Caki2 (cell line): ENCODE measurements around the gene DIP2B. TPM values are rescaled to one million over a fixed set of nuclear protein-coding genes. Genes with fewer than 3 reads are reported as not detected.
A peak's percentile ranks its signal among the peaks of the same experiment; 100 is the strongest.
"Not testable (repeated sequence)": the region's sequence is repeated elsewhere in the genome, so short reads cannot be mapped to it uniquely, and the experiment has no call there.

Experiments used
- DNase-seq: peaks from one replicate; pipeline ENCODE4 v3.0.0-alpha.2; 2015; ENCODE audit warnings: low read depth
- in situ Hi-C: cut with HindIII; loops from 2 replicates; pipeline ENCODE4 v1.10.0; 2016; ENCODE audit warnings: low sequenced_read_pairs, low pct_unique_long_range_greater_than_20kb, mixed read lengths
- total RNA-seq: library from RNA; depleted of rRNA; stranded (reverse); fragments of >200 nt; shearing (Covaris generic); gene quantifications from 2 replicates; pipeline ENCODE4 v1.2.3, GENCODE V29; 2014; ENCODE audit warnings: low replicate concordance

The DIP2B gene
- total RNA-seq, 1 experiment from 2014 or later = 3.6 TPM

DNA sequence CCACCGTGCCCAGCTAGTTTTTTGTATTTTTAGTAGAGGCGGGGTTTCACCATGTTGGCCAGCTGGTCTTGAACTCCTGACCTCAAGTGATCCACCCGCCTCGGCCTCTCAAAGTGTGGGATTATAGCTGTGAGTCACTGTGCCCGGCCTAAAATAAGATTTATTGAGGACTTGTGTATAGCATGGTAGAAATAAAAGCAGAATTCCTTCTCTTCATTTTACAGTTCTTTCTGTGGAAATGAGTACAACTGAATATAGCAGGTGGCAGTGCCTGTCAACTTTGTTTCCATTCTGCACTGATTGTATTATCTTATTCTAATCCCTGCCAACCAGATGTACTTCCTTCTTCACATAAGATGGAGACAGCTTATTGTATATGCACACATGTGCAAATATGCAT, 41.0 kb downstream of the DIP2B start:
- DNase-seq = no peak
- in situ Hi-C loops = no loop called here

DNA sequence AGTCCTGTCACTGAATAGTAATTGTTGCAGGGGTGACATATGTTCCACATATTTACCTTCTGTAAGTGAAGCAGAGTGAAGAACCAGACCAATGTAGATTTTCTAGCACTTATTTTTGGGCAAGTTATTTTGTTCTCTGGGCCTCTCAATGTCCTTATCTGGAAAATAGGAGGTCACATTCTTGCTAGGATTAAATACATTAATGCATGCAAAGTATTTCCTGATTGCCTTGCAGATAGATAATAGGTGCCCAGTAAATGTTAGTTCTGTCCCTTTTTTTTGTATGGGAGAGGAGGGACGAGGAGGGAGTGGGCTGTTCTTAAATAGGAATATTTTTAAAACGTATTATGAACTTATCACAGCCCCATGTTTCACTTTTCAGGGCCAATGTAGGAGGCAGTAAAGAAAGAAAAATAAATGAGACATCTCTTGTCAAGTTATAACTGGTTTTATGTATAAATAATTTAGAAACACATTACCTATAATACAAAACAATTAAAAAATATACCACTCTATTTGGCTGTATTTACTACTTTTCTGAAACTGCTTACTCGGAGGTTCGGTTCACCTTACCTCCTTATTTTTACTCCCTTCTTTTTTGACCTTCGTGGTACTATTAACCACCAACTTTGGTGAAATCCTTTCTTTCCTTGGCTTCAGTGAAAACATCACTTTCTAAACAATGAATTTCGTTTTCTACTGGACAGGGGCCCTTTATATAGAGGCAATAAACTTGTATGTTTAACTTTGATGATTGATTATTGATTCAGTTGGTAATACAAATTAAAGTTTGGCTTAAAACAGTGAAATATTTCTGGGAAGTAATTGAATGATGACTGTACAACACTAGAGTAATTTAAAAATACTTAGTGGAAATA, 41.9 kb downstream of the DIP2B start:
- in situ Hi-C loops = no loop called here
- no peak for DNase-seq

DNA sequence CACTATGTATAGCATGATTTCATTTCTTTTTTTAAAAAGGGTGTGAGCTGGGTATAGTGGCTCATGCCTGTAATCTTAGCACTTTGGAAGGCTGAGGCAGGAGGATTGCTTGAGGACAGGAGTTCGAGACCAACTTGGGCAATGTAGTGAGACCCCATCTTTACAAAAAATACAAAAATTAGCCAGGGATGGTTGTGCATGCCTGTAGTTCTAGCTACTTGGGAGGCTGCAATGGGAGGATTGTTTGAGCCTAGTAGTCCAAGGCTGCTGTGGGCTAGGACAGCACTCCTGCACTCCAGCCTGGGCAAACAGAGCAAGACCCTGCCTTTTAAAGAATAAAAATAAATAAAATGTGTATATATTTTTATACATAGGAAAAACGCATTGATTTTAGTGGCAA, 43.0 kb downstream of the DIP2B start:
- DNase-seq = no peak
- in situ Hi-C loops = no loop called here

DNA sequence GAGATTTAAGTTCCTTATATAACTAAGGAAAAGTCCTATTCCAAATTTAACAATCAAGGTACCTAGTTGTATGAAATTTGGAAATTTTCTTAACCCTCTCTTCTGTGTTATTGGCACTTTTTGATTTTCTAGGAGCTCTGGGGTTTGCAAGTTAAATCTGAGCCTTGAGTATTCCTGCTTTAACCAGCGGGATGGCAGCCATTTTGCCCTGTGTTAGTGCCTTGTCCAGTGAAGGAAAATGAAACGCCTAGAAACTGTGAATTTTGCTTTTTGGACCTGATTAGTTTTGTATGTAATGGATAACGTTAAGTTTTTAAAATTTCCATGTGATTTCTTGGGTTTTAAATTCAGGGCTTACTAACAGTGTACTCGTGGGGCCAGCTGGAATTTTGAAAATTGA, 45.1 kb downstream of the DIP2B start:
- in situ Hi-C loops = no loop called here

DNA sequence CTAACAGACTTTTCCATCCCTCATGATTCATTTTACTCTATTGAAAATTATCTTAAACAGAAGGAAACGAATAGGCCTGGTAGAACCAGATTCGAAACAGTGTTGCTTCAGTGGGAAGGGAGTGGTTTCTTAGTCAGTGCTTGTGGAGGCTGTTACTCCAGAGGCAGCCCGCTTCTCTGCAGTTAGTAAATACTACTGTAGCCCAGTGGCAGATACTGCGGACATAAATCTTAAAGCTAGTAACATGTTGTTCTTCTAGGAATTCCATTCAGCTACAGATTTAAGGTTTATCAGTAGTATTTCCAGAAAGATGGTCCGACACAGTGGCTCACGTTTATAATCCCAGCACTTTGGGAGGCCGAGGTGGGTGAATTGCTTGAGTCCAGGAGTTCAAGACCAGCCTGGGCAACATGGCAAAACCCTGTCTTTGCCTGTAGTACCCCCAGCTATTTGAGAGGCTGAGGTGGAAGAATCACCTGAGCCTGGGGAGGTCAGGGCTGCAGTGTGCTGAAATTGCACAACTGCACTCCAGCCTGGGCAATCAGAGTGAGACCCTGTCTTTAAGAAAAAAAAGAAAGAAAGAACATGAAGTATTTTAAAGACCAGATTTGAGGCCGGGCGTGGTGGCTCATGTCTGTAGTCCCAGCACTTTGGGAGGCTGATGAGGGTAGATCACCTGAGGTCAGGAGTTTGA, 45.9 kb downstream of the DIP2B start:
- DNase-seq = no peak
- in situ Hi-C loops = no loop called here

More for the DNA sequence above, 45.1 kb downstream of the DIP2B start:
- DNase-seq = no peak

DNA sequence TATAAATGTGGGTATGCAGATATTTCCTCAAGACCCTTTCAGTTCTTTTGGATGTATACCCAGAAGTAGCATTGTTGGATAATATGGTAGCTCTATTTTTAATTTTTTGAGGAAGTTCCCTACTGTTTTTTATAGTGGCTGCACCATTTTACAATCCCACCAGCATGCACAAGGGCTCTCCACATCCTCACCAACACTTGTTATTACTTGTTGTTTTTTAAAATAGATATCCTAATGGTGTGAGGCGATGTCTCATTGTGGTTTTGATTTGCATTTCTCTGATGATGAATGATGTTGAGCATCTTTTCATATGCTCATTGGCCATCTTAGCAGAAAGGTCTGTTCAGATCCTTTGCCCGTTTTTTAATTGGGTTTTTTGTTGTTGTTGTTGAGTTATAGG, 47.1 kb downstream of the DIP2B start:
- DNase-seq = no peak
- in situ Hi-C loops = no loop called here

DNA sequence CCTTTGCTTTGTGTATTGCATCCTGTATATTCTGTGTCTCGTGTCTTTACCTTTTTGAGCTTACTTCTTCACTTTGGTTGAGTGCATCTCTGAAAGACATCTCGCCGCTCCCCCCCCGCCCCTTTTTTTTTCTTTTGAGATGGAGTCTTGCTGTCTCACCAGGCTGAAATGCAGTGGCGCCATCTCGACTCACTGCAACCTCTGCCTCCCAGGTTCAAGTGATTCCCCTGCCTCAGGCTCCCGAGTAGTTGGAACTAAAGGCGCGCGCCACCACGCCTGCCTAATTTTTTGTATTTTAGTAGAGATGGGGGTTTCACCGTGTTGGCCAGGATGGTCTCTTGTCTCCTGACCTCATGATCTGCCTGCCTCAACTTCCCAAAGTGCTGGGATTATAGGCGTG, 49.9 kb downstream of the DIP2B start:
- in situ Hi-C loops = no loop called here
- DNase-seq = no peak

DNA sequence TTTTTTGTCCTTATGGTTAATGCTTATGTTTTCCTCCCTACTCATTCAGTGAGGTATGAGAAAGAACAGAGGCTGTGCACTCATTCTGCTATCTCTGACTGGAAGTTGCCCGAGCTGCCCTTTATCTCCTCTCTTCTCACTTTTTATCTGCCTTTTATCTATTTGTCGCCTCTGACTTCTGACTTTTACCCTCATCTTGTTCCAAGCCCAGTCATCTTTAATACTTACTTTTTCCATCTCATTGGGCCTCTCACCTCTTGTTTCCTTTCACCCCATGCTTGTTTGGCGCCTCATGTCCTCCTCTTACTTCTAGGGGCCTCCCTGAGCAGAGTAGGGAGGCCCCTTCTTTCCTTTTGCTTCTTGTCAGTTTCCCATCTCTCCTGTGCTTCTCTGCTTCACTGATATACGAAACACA, 50.7 kb downstream of the DIP2B start:
- in situ Hi-C loops = no loop called here
- no peak for DNase-seq

DNA sequence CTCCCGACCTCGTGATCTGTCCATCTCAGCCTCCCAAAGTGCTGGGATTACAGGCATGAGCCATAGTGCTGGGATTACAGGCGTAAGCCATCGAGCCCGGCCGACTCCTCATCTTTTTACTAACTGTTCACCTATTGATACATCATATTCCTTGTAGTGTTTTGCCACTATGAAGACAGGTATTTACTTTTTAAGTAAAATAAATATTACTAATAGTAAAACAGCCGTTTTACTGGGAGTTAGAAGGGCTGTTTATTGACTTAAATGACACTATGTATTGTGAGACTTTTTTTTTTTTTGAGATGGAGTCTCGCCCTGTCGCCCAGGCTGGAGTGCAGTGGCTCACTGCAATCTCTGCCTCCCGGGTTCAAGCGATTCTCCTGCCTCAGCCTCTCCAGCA, 51.5 kb downstream of the DIP2B start:
- in situ Hi-C loops = no loop called here

DNA sequence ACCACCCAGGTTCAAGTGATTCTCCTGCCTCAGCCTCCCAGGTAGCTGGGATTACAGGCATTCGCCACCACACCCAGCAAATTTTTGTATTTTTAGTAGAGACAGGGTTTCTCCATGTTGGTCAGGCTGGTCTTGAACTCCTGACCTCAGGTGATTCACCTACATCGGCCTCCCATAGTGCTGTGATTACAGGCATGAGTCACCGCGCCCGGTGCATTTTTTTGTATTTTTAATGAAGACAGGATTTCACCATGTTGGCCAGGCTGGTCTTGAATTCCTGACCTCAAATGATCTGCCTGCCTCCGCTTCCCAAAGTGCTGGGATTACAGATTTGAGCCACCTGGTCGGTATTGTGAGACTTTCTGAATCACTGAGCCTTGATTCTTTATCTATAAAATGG, 52.0 kb downstream of the DIP2B start:
- in situ Hi-C loops = not testable (repeated sequence)
- DNase-seq = peak; percentile 61

More for the DNA sequence above, 51.5 kb downstream of the DIP2B start:
- DNase-seq = no peak

DNA sequence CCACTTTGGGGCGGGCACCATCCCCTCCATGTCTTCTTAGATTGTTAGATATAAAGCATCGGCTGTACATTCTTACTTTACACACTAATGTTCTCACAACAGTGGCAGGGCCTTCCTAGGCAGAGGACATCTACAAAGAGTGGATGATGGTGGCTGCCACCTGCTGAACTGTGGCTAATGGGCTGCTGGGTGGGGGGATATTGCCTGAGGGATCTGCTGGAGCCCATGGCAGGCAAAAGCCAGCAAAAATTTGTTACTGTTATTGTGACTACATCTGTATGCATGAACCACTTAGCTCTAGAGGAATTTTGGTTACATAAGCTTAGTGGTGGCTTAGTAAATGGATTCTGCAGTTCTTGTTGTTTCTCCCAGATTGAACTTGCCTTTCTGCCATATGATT, 52.6 kb downstream of the DIP2B start:
- in situ Hi-C loops = no loop called here
- DNase-seq = no peak

DNA sequence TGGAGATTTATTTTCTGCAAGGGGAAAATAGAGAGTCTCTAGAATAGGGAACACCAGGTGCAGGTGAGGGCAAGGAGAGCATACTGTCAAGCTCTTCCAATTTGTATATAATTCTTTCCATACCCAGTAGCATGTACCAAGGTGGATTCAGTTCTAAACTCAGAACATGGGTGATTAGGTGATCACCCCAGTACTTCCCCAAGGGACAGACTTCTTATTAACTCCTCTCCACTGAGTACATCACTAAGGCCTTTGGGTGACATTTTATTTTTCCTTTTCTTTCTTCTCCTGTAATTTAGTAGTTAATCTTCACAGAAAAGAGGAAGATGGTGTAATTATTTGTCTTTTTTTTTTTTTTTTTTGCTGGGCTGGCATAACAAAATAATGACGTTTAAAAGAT, 54.2 kb downstream of the DIP2B start:
- no peak for DNase-seq
- in situ Hi-C loops = no loop called here

DNA sequence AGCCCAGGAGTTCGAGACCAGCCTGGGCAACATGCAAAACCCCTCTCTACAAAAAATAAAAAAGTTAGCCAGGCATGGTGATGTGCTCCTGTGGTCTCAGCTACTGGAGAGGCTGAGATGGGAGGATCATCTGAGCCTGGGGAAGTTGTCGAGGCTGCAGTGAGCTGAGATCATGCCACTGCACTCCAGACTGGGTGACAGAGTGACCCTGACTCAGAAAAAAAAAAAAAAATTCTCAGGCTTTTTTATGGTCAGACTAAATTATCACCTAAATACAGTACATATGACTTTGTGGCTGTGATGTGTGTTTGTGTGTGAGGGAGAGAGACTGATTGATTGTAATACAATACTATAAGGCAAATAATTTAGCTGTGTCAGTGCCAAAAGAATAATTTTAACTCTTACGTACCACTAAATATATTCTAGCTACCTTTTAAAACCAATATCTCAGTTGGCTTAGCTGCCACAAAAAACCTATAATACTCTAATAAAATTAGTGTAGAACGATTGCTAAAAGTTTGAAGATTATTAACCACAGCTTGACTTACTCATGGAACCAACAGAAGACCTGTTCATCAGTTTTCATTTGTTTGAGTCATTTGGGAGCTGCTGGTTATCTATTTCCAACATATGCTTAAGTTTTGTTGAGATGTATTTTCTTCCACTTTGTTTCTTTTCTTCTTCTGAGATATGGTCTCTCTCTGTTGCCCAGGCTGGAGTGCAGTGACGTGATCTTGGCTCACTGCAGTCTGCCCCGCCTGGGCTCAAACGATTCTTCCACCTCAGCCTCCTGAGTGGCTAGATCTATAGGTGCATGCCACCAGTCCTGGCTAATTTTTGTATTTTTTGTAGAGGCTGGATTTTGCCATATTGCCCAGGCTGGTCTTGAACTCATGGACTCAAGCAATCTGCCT, 58.0 kb downstream of the DIP2B start:
- DNase-seq = no peak
- in situ Hi-C loops = no loop called here

DNA sequence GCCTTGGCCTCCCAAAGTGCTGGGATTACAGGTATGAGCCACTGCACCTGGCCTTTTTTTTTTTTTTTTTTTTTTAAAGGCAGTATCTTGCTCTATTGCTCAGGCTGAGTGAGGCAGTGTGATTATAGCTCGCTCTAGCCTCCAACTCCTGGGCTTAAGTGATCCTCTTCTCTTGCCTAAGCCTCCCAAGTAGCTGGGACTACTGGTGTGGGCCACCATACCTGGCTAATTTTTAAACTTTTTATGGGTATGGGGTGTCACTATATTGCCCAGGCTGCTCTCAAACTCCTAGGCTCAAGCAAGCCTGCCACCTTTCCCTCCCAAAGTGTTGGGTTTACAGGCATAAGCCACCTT, 58.6 kb downstream of the DIP2B start:
- no peak for DNase-seq
- in situ Hi-C loops = no loop called here

DNA sequence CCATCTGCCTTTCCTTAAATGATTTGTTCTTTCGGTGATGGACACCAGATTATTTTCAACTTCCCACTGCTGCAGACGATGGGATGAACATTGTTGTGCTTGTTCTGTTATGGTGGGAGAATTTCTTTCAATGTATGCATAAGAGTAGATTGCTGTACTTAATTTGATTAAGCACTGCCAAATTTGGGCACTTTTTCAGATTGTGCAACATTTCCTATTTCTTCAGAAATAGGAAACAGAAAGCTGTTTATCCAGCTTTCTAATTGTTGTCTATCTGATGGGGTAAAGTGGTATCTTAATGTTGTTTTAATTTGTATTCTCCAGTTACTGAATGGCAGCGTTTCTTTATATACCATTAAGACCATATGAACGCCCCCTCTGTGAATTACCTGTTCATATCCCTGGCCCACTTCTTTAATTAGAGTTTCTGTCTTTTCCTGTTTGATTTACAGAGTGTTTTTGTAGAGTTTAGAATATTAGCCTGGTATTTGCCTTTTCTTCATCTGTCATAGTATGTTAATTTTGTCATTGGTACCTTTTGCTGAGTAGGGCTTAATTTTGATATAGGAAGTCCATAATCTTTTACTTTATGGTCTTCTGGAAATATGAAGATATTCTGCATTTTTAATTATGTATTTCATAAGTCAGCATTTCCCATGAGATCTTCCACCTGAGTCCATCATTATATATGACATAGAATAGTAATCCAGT, 59.6 kb downstream of the DIP2B start:
- in situ Hi-C loops = no loop called here
- no peak for DNase-seq

DNA sequence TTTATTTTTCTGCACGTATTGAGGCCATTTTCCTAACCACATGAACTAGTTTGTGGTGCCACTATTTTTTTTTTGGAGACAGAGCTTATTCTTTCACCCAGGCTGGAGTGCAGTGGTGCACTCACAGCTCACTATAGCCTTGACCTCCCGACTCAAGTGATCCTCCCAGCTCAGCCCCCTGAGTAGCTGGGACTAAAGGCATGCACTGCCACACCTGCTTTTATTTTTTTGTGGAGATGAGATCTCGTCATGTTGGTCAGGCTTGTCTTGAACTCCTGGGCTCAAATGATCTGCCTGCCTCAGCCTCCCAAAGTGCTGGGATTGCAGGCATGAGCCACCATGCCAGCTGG, 60.1 kb downstream of the DIP2B start:
- in situ Hi-C loops = no loop called here
- no peak for DNase-seq

DNA sequence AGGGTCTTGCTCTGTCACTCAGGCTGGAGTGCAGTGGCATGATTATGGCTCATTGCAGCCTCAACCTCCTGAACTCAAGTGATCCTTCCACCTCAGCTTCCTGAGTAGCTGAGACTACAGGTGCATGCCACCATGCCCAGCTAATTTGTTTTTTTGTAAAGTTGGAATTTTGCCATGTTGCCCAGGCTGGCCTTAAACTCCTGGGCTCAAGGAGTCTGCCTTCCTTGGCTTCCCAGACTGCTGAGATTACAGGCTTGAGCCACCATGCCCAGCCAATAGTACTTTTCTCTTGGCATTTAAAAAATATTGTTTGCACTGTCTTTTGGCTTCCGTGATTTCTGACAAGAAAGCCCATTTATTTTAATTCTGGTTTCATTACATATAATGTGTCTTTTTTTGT, 61.3 kb downstream of the DIP2B start:
- in situ Hi-C loops = no loop called here
- no peak for DNase-seq

DNA sequence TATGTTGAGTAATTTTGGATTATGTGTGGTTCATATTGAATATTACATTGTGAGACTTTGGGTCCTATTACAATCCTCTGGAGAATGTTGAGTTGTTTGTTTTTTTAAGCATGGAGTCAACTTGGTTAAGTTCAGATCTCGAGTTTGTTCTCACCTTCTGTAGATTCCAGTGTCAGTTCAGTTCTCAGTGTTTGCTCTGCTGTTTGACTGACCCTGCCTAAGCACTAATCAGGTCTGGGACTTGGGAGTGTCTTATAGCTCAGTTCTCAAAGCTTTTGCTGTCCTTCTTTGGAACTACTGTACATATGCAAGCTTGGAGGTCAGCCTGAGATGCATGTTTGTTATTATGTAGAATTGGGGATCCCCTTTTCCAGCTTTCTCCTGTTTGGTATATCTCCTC, 63.1 kb downstream of the DIP2B start:
- in situ Hi-C loops = no loop called here
- no peak for DNase-seq
